Thymus (tissue), 11 donors: ENCODE results near the gene CACNB1. TPM values are rescaled to one million over a fixed set of nuclear protein-coding genes. Genes with fewer than 3 reads are reported as not detected.

Experiments
- DNase-seq, 9 donors: peaks; one replicate each; pipeline ENCODE4 v3.0.0-alpha.2; 2013; ENCODE audit warnings: low spot score in 9 of 9, low read depth in 6 of 9, missing footprints in 1 of 9
- H3K27ac ChIP-seq, 2 donors: one replicate each; pipeline ENCODE4 v1.5.1; 2013; ENCODE audit warnings: control low read depth in 1 of 2, low read depth in 1 of 2, low read length in 1 of 2, mild to moderate bottlenecking in 1 of 2, moderate library complexity in 1 of 2
- H3K27me3 ChIP-seq, 2 donors: one replicate each; pipeline ENCODE4 v1.5.1; 2013; ENCODE audit warnings: low read length in 1 of 2; ENCODE audit not compliant: control insufficient read depth in 2 of 2, insufficient read depth in 1 of 2
- H3K36me3 ChIP-seq, 2 donors: one replicate each; pipeline ENCODE4 v1.5.1; 2013; ENCODE audit warnings: low read length in 1 of 2, mild to moderate bottlenecking in 1 of 2, moderate library complexity in 1 of 2; ENCODE audit not compliant: control insufficient read depth in 2 of 2, insufficient read depth in 2 of 2
- H3K4me1 ChIP-seq, 2 donors: one replicate each; pipeline ENCODE4 v1.5.1; 2013; ENCODE audit warnings: low read length in 2 of 2; ENCODE audit not compliant: control insufficient read depth in 2 of 2, insufficient read depth in 2 of 2
- H3K4me3 ChIP-seq, 2 donors: one replicate each; pipeline ENCODE4 v1.5.1; 2013; ENCODE audit warnings: low read length in 2 of 2, control low read depth in 1 of 2, mild to moderate bottlenecking in 1 of 2
- H3K9me3 ChIP-seq, 2 donors: one replicate each; pipeline ENCODE4 v1.5.1; 2013; ENCODE audit warnings: low read length in 1 of 2, mild to moderate bottlenecking in 1 of 2; ENCODE audit not compliant: control insufficient read depth in 2 of 2, insufficient read depth in 1 of 2
- WGBS: extraction: QIAGEN DNeasy Blood & Tissue Kit; methylation state at CpG from one replicate; pipeline ENCODE4 v1.1.7; 2013; 5-methylcytosine and 5-hydroxymethylcytosine counted together
- polyA plus RNA-seq: library from polyadenylated mRNA; stranded (reverse); fragments of 200-250 nt; gene quantifications from one replicate; pipeline ENCODE4 v1.2.3, GENCODE V29; 2013
- total RNA-seq: library from RNA; stranded (reverse); fragments of 120-200 nt; gene quantifications from one replicate; pipeline ENCODE4 v1.2.4, GENCODE V29; 2013
- donor health status: healthy.

The CACNB1 gene
- total and polyA plus RNA-seq, 2 donors, result 2.9 to 11.7 TPM

DNA sequence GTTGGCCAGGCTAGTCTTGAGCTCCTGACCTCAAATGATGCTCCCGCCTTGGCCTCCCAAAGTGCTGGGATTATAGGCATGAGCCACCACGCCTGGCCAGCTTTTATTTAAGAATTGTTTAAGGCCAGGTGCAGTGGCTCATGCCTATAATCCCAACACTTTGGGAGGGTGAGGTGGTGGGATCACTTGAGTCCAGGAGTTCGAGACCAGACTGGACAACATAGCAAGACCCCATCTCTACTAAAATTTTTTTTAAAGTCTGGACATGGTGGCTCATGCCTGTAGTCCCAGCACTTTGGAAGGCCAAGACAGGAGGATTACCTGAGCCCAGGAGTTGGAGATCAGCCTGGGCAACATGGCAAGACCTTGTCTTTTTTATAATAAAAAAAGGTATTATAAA lies 51.2 kb downstream of the CACNB1 start:
- no peak for DNase-seq
- peaks cover 0 to 36% of the 10 kb centered on the region in 2 donors for H3K27me3 ChIP-seq
- peaks cover 16 to 29% of the 10 kb centered on the region in 2 donors for H3K4me1 ChIP-seq
- WGBS, result 97% methylated on average over 3 of the region's 3 CpGs
- no peak overlapping the region for H3K4me3 ChIP-seq
- H3K27ac ChIP-seq, result no peak overlapping the region
- H3K9me3 ChIP-seq, result no peaks in the 10 kb centered on the region
- no peaks in the 10 kb centered on the region for H3K36me3 ChIP-seq

DNA sequence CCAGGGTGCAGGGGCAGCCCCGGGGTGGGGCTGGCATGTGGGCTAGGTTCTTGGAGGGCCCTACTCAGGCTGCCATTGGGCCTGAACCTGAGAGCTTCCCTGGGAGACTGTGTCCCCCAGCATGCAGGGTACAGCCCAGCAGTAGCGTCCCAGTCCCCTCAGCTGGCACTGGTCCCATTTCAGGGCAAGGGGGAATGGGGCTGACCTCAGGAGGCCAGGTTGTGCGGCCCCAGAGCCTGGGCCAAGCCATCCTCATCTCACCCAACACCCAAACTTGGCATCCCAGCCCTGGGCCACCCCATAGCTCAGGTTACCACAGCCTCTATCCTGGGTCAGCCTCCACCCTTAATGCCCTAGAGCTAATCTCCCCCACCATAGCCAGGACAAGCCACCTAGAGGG lies 52.3 kb downstream of the CACNB1 start:
- H3K36me3 ChIP-seq, result no peaks in the 10 kb centered on the region
- H3K27me3 ChIP-seq, result peaks cover 0 to 25% of the 10 kb centered on the region in 2 donors
- H3K4me3 ChIP-seq, result no peak overlapping the region
- H3K9me3 ChIP-seq, result peaks cover 0 to 3% of the 10 kb centered on the region in 2 donors
- H3K27ac ChIP-seq, result peak overlapping the region in 1 of 2 donors; percentile 3
- 93% methylated on average over 3 of the region's 3 CpGs for WGBS
- DNase-seq, result no peak
- peaks cover 10 to 18% of the 10 kb centered on the region in 2 donors for H3K4me1 ChIP-seq

DNA sequence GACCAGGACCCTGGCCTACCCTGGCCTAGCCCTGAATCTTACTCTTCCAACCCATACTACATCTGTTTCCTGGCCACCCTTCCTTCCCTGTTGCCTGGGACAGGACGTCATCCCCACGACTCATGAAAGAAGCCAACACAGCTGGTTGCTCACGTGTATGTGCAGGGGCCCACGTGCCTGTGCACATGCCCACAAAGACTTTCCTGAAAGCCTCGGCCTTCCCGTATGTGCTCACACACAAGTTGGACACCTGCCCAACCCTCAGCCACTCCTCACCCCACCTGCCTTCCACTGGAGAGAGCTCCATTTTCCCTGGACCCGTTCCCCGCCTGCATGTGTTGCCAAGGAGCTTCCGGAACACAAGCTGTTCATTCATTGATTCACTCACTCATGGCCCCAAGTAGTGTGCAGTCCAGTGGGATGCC lies 53.0 kb downstream of the CACNB1 start:
- peak in 3 of 9 donors; percentile 21 to 56 (median 37) for DNase-seq

DNA sequence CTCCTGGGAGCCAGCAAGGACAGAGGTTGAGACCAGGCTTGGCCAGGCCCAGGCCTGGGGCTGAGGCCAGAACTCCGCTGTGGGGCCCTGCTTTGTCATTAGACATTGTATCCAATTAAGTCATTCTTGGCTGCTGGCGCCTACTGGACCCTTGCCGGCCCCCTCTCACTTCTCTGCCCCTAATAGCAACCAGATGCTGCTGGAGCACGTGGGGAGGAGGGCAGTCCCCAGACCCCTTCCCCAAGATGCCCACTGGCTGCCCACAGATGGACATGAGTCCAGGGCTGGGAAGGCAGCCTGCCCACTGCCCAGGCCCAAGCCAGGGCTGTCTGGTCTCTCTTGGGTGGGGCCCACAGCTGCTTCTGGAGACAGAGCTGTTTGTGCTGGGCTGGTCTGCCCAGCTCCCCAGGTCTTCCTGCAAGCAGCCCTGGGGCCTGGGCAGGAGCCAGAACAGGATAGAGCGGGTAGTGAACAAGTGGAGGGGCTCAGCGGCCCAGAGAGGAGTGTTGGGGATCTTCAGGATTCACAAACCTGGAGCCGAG lies 53.8 kb downstream of the CACNB1 start:
- WGBS, result 95% methylated on average over 7 of the region's 7 CpGs
- Histone ChIP-seq H3K4me1 (peaks cover 6 to 12% of the 10 kb centered on the region in 2 donors), H3K27ac (peak overlapping the region; percentile 36 to 75), H3K9me3 (peaks cover 0 to 3% of the 10 kb centered on the region in 2 donors), H3K27me3 (peaks cover 0 to 10% of the 10 kb centered on the region in 2 donors), H3K36me3 (no peaks in the 10 kb centered on the region), H3K4me3 (no peak overlapping the region)
- DNase-seq, result no peak

More for the DNA sequence above, 53.0 kb downstream of the CACNB1 start:
- 34% methylated on average over 9 of the region's 9 CpGs for WGBS
- Histone ChIP-seq H3K27ac (peak overlapping the region in 1 of 2 donors; percentile 75), H3K27me3 (peaks cover 0 to 18% of the 10 kb centered on the region in 2 donors), H3K36me3 (no peaks in the 10 kb centered on the region), H3K9me3 (peaks cover 0 to 3% of the 10 kb centered on the region in 2 donors), H3K4me3 (no peak overlapping the region), H3K4me1 (peaks cover 7 to 15% of the 10 kb centered on the region in 2 donors)

DNA sequence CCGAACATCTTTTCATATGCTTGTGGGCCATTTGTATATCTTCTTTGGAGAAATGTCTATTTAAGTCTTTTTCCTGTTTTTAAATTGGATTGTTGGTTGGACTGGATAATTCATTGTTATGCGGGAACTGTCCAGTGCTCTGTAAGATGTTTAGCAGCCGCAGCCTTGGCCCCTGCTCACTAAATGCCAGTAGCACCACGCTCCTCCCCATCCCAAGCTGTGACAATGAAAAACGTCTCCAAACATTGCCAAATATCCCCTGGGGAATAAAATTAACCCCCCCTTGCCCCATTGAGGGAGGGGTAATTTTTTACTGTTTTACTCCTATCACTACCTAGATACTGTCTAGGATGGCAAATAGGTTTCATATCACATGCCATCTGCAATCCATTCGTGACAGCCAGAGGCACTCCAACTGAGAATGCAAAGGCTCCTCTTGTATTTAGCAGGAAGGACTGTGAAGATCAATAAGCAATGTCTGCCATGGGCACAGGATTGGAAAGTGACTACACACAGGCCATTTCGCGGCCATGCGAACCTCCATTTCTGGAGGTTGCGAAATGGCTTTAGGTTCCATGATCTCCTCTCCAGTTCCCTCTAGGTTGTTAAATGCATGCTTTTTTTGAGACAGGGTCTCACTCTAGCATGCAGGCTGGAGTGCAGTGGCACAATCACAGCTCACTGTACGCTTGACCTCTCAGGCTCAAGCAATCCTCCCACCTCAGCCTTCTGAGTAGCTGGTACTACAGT lies 55.4 kb downstream of the CACNB1 start:
- no peak overlapping the region for H3K27ac ChIP-seq
- H3K27me3 ChIP-seq, result peaks cover 0 to 3% of the 10 kb centered on the region in 2 donors
- peaks cover 0 to 3% of the 10 kb centered on the region in 2 donors for H3K9me3 ChIP-seq
- H3K36me3 ChIP-seq, result peaks cover 0 to 4% of the 10 kb centered on the region in 2 donors
- no peak overlapping the region for H3K4me3 ChIP-seq
- DNase-seq, result no peak
- peaks cover 6 to 12% of the 10 kb centered on the region in 2 donors for H3K4me1 ChIP-seq
- WGBS, result 98% methylated on average over 11 of the region's 11 CpGs

DNA sequence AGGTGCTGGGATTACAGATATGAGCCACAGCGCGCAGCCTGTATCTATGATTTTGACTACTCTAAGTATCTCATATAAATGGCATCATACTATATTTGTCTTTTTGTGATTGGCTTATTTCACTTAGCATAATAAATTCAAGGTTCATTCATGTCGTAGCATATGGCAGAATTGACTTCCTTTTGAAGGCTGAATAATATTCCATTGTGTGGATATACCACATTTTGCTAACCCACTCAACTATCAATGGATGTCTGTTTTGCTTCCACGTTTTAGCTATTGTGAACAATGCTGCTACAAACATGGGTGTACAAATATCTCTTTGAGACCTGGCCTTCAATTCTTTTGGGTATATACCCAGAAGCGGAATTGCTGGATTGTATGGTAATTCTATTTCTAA lies 56.2 kb downstream of the CACNB1 start:
- over 99% methylated on average over 5 of the region's 5 CpGs for whole genome bisulfite sequencing
- H3K9me3 ChIP-seq, result peaks cover 0 to 3% of the 10 kb centered on the region in 2 donors
- no peak for DNase-seq
- peaks cover 0 to 2% of the 10 kb centered on the region in 2 donors for H3K27me3 ChIP-seq
- peaks cover 0 to 6% of the 10 kb centered on the region in 2 donors for H3K36me3 ChIP-seq
- H3K4me1 ChIP-seq, result peaks cover 6 to 12% of the 10 kb centered on the region in 2 donors
- no peak overlapping the region for H3K27ac ChIP-seq
- H3K4me3 ChIP-seq, result no peak overlapping the region

DNA sequence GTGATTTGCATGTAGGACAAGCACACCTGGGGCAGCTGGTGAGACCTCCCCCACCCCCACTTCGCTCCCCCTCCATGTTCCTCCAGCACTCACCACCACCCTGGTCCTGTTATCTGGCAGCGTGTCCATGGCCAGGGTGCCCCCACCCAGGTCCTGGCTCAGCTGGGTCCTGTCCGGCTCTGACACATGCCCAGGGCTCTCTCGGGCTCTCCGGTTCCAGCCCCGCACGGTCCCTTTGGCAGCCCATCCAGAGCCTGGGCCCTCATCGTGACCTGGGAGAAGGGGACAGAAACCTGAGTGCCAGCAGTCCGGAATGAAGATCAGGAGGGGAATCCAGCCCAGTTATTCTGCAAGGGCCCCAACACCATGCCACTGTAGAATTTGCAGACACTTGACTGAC lies 57.9 kb downstream of the CACNB1 start:
- peaks cover 4 to 7% of the 10 kb centered on the region in 2 donors for H3K4me1 ChIP-seq
- H3K27me3 ChIP-seq, result peaks cover 0 to 4% of the 10 kb centered on the region in 2 donors
- WGBS, result 97% methylated on average over 9 of the region's 9 CpGs
- H3K36me3 ChIP-seq, result peaks cover 0 to 10% of the 10 kb centered on the region in 2 donors
- DNase-seq, result no peak
- no peak overlapping the region for H3K4me3 ChIP-seq
- H3K27ac ChIP-seq, result no peak overlapping the region
- peaks cover 0 to 3% of the 10 kb centered on the region in 2 donors for H3K9me3 ChIP-seq

DNA sequence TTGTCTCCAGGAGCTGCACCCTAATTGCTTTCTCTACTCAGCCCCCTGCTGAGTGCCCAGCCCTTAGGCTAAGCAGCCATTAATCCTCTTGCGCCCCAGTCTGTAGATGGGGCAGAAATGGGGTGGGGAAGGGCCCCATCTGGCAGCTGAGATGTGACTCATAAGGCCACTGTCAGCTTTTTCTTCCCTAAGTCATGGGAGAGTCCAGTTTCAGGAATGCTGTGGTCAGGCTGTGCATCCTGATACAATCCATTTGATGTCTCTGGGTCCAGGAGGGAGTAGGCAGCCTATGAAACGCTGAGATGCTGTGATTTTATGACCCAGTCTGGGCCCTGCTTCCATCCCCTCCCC lies 58.3 kb downstream of the CACNB1 start:
- H3K27me3 ChIP-seq, result peaks cover 0 to 4% of the 10 kb centered on the region in 2 donors
- no peak overlapping the region for H3K4me3 ChIP-seq
- DNase-seq, result no peak
- peaks cover 0 to 10% of the 10 kb centered on the region in 2 donors for H3K36me3 ChIP-seq
- H3K4me1 ChIP-seq, result peaks cover under 1 to 3% of the 10 kb centered on the region in 2 donors
- H3K27ac ChIP-seq, result no peak overlapping the region
- 92% methylated on average over 2 of the region's 2 CpGs for WGBS
- peaks cover 0 to 3% of the 10 kb centered on the region in 2 donors for H3K9me3 ChIP-seq

DNA sequence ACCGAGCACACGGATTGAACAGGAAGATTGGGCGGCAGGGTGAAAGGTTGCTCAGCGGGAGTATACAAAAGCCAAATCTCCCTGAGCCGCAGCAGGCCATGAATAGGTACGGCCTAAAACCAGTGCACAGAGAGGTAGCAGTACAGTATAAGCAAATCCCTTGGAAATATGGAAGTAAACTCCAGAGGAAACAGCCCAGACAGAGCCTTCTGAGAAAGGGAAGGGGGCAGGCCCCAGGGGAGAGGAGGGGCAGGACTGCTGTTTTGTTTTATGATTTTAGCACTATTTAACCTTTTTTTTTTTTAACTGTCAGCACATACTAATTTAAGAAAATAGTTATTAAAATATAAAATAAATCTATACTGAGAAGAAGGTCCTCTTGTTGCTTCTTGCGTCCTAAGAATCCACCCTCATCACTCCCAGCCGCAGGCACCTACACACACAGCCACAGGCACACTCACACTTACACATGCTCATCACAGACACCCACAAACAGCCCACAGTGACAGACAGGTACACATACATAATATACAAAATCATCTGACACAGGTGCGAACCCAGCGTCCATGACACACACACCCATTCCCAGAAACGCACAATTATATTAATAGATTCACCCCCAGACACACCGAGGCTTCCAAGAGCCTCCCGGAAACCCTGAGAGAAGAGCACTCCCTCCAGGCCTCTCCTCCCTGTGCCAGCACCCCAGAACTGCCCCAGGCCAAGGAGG lies 58.9 kb downstream of the CACNB1 start:
- DNase-seq, result no peak
- Histone ChIP-seq H3K27ac (no peak overlapping the region), H3K36me3 (peaks cover 0 to 12% of the 10 kb centered on the region in 2 donors), H3K4me3 (no peak overlapping the region), H3K9me3 (peaks cover 0 to 3% of the 10 kb centered on the region in 2 donors), H3K4me1 (no peaks in the 10 kb centered on the region), H3K27me3 (peaks cover 0 to 4% of the 10 kb centered on the region in 2 donors)
- WGBS, result 98% methylated on average over 13 of the region's 13 CpGs
